T-cell (primary cell): ENCODE measurements around the gene KCTD4. TPM values are rescaled to one million over a fixed set of nuclear protein-coding genes. Genes with fewer than 3 reads are reported as not detected.

Experiments
- ATAC-seq, 4 experiments: fragments of 200-7000 bp in 3 of 4; fragments of 150-1000 bp in 1 of 4; cut with Tn5 transposase; replicated peaks in 1 of 4; 1 replicate in 3 of 4; 2 replicates in 1 of 4; pipeline ENCODE4 v1.10.0; 2021; ENCODE audit warnings: moderate library complexity in 3 of 4, mild to moderate bottlenecking in 2 of 4, moderate number of reproducible peaks in 1 of 4
- CTCF ChIA-PET, 2 donors: fragments of 300-600 bp; sonication (Branson Sonifier 250); formaldehyde crosslinking; loops; one replicate each; lab custom pipeline; 2022; ENCODE audit warnings: antibody characterized with exemption in 2 of 2; lab: Charles Lee
- POLR2A ChIA-PET, 2 donors: fragments of 300-600 bp; sonication (Branson Sonifier 250); formaldehyde crosslinking; loops; one replicate each; lab custom pipeline; 2022; ENCODE audit warnings: antibody characterized with exemption in 2 of 2; lab: Charles Lee
- DNase-seq, 35 experiments: peaks; one replicate each; pipeline versions ENCODE4 v3.0.0 to v3.0.0-alpha.2; 2013 to 2023
- H3K27ac ChIP-seq: one replicate; pipeline ENCODE4 v1.5.1; 2013; ENCODE audit warnings: low read length
- H3K27me3 ChIP-seq, 2 experiments: replicated peaks in 1 of 2; 1 replicate in 1 of 2; 2 replicates in 1 of 2; pipeline versions ENCODE4 v1.6.1 to v1.7.0; 2013; ENCODE audit warnings: low read length in 1 of 2, mixed read lengths in 1 of 2; ENCODE audit not compliant: control insufficient read depth in 2 of 2, insufficient read depth in 2 of 2; ENCODE audit errors: extremely low read depth in 1 of 2
- H3K36me3 ChIP-seq, 2 donors: 1 replicate in 1 of 2; 2 replicates in 1 of 2; pipeline versions ENCODE4 v1.6.1 to v1.7.0; 2013; ENCODE audit warnings: low read length in 1 of 2; ENCODE audit not compliant: control insufficient read depth in 2 of 2, insufficient read depth in 1 of 2; ENCODE audit errors: extremely low read depth in 1 of 2
- H3K4me1 ChIP-seq, 2 experiments: 1 replicate in 1 of 2; 2 replicates in 1 of 2; pipeline versions ENCODE4 v1.6.1 to v1.7.0; 2013; ENCODE audit warnings: low read length in 2 of 2, mixed read lengths in 1 of 2; ENCODE audit not compliant: insufficient read depth in 2 of 2, control insufficient read depth in 1 of 2; ENCODE audit errors: extremely low read depth in 1 of 2
- H3K4me3 ChIP-seq, 2 donors: 1 replicate in 1 of 2; 2 replicates in 1 of 2; pipeline versions ENCODE4 v1.5.1 to v1.7.0; 2013; ENCODE audit warnings: mild to moderate bottlenecking in 2 of 2, low read length in 1 of 2, moderate library complexity in 1 of 2; ENCODE audit not compliant: control insufficient read depth in 1 of 2; ENCODE audit errors: extremely low read depth in 1 of 2
- H3K9me3 ChIP-seq: 2 replicates; pipeline ENCODE4 v1.7.0; 2013
- H3K27ac Mint-ChIP-seq, 2 donors: one replicate each; pipeline ENCODE4 v1.8.0; 2020 to 2021; ENCODE audit warnings: mild to moderate bottlenecking in 2 of 2, mixed read lengths in 2 of 2
- H3K27me3 Mint-ChIP-seq, 2 donors: one replicate each; pipeline ENCODE4 v1.8.0; 2021 to 2022; ENCODE audit warnings: mixed read lengths in 2 of 2
- H3K36me3 Mint-ChIP-seq: one replicate; pipeline ENCODE4 v1.8.0; 2021; ENCODE audit warnings: mixed read lengths
- H3K4me1 Mint-ChIP-seq, 3 donors: one replicate each; pipeline ENCODE4 v1.8.0; 2020 to 2022; ENCODE audit warnings: mixed read lengths in 3 of 3, mild to moderate bottlenecking in 1 of 3
- H3K4me3 Mint-ChIP-seq, 3 donors: one replicate each; pipeline ENCODE4 v1.8.0; 2020 to 2022; ENCODE audit warnings: mild to moderate bottlenecking in 3 of 3, mixed read lengths in 3 of 3, moderate library complexity in 3 of 3
- H3K9me3 Mint-ChIP-seq, 3 donors: one replicate each; pipeline ENCODE4 v1.8.0; 2020 to 2022; ENCODE audit warnings: mixed read lengths in 3 of 3
- WGBS: methylation state at CpG from one replicate; pipeline ENCODE4 v1.1.5; 2013; ENCODE audit warnings: missing lambda C conversion rate; ENCODE audit not compliant: insufficient coverage; 5-methylcytosine and 5-hydroxymethylcytosine counted together
- total RNA-seq, 35 experiments: library from RNA in 6 of 35; stranded (reverse) in 6 of 35; fragments of 120-200 nt in 1 of 35; gene quantifications; one replicate each; pipeline versions ENCODE4 v1.2.1 to v1.2.4 and lab custom pipeline; 2013 to 2026

The KCTD4 gene
- total RNA-seq, 5 donors from 2014 or later (not counting 1 experiment from before 2014, with no cell fraction given), result not detected

DNA sequence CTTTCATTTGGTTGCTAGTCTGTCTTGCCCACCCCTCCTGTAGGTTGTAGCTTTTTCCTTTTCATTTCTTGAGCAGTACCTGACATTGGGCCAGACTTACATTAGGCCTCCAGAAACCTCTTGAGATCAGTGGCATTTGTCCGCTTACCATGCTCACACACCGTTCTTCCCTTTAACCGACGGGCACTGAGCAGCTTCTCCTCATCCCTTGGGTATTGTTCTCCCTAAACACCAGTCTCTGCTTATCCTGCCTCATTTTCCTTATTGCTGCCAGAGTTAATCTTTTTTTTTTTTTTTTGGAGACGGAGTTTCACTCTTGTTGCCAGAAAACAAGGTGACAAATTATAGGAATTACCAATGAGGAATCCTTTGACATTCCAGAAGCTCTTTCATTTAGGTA is 27.2 kb upstream of the KCTD4 start:
- H3K9me3 ChIP-seq, result no peaks in the 10 kb centered on the region
- peaks cover 0 to 15% (median 3%) of the 10 kb centered on the region in 3 donors for H3K4me1 Mint-ChIP-seq
- H3K27me3 Mint-ChIP-seq, result no peaks in the 10 kb centered on the region
- ChIA-PET CTCF (no interaction called here), POLR2A (no interaction called here)
- 100% methylated on average over 4 of the region's 5 CpGs for WGBS
- ATAC-seq, result no peak
- no peaks in the 10 kb centered on the region for H3K36me3 ChIP-seq
- H3K27ac ChIP-seq, result no peak overlapping the region
- no peaks in the 10 kb centered on the region for H3K9me3 Mint-ChIP-seq
- H3K4me3 Mint-ChIP-seq, result no peak overlapping the region
- no peaks in the 10 kb centered on the region for H3K27me3 ChIP-seq
- no peak overlapping the region for H3K4me3 ChIP-seq
- no peak for DNase-seq
- H3K27ac Mint-ChIP-seq, result no peak overlapping the region
- peaks cover 23% of the 10 kb centered on the region for H3K36me3 Mint-ChIP-seq
- no peaks in the 10 kb centered on the region for H3K4me1 ChIP-seq

DNA sequence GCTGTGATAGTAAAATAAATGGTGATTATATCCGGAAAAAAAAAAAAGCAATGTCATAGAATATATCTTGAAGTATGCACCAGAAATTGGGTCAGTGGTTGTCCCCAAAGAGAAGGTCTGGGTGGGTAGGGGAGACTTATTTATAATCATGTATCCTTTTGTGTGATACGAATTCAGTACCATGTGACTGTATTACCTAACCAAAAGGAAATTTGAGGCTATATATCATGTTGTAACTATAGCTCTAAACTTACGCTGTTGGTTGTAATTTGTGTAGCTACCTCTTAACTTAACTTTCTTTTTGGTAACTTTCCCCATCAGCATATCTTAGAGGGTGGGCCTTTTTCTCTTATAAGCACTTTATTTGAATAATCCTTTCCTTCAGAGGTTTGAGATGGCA is 25.2 kb upstream of the KCTD4 start:
- DNase-seq (no peak), ATAC-seq (no peak)
- 83% methylated on average over 1 of the region's 3 CpGs for WGBS
- Mint-ChIP-seq H3K36me3 (peaks cover 31% of the 10 kb centered on the region), H3K4me3 (no peak overlapping the region), H3K27ac (no peak overlapping the region), H3K9me3 (no peaks in the 10 kb centered on the region), H3K4me1 (peaks cover 7 to 10% (median 8%) of the 10 kb centered on the region in 3 donors), H3K27me3 (no peaks in the 10 kb centered on the region)
- Histone ChIP-seq H3K36me3 (no peaks in the 10 kb centered on the region), H3K27me3 (no peaks in the 10 kb centered on the region), H3K27ac (no peak overlapping the region), H3K4me3 (no peak overlapping the region), H3K9me3 (no peaks in the 10 kb centered on the region), H3K4me1 (no peaks in the 10 kb centered on the region)
- ChIA-PET POLR2A (no interaction called here), CTCF (interaction anchor here (0.6 to 1.0 kb wide), 3 partner anchors 11 to 1331 kb away, joined by 3 to 4 read pairs (median 4); no protein-coding TSS in a partner anchor)

GRCh38 chr13:45225370-45225769 is 24.5 kb upstream of the KCTD4 start:
- Mint-ChIP-seq H3K36me3 (peaks cover 33% of the 10 kb centered on the region), H3K4me1 (peaks cover 7 to 8% (median 8%) of the 10 kb centered on the region in 3 donors), H3K4me3 (no peak overlapping the region), H3K9me3 (no peaks in the 10 kb centered on the region), H3K27me3 (no peaks in the 10 kb centered on the region), H3K27ac (no peak overlapping the region)
- DNase-seq (no peak), ATAC-seq (no peak)
- no peak overlapping the region for H3K27ac ChIP-seq
- H3K27me3 ChIP-seq, result no peaks in the 10 kb centered on the region
- H3K9me3 ChIP-seq, result no peaks in the 10 kb centered on the region
- ChIA-PET CTCF (interaction anchor here (0.6 to 0.7 kb wide), 3 partner anchors 11 to 1330 kb away, joined by 3 to 5 read pairs (median 4); no protein-coding TSS in a partner anchor), POLR2A (no interaction called here)
- WGBS, result 100% methylated on average over 1 of the region's 4 CpGs
- H3K4me3 ChIP-seq, result no peak overlapping the region
- no peaks in the 10 kb centered on the region for H3K4me1 ChIP-seq
- H3K36me3 ChIP-seq, result no peaks in the 10 kb centered on the region

DNA sequence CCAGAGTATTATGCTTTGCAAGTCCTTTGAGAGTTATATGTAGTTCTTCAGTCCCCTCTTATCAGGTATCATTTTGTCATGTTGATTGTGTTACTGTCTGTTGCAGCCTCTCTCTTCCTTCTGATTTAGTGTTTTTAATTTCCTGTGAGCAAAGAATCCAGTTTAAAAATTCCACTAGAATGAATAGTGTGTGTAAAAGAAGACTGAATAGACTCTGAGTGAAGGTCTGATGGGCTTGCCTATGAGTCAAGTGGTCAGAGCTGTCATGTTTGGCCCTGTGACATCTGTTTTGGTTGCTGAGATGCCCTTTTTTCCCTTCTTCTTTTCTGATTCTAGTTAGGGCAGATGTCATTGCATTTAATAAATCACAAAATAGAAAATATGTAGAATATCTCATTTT is 23.3 kb upstream of the KCTD4 start:
- Histone ChIP-seq H3K36me3 (no peaks in the 10 kb centered on the region), H3K9me3 (no peaks in the 10 kb centered on the region), H3K27me3 (no peaks in the 10 kb centered on the region), H3K27ac (no peak overlapping the region), H3K4me1 (no peaks in the 10 kb centered on the region), H3K4me3 (no peak overlapping the region)
- Mint-ChIP-seq H3K27ac (no peak overlapping the region), H3K4me3 (no peak overlapping the region), H3K27me3 (no peaks in the 10 kb centered on the region), H3K4me1 (peaks cover 8 to 10% (median 10%) of the 10 kb centered on the region in 3 donors), H3K9me3 (no peaks in the 10 kb centered on the region), H3K36me3 (peaks cover 26% of the 10 kb centered on the region)
- ChIA-PET POLR2A (no interaction called here), CTCF (no interaction called here)
- DNase-seq (no peak), ATAC-seq (no peak)

DNA sequence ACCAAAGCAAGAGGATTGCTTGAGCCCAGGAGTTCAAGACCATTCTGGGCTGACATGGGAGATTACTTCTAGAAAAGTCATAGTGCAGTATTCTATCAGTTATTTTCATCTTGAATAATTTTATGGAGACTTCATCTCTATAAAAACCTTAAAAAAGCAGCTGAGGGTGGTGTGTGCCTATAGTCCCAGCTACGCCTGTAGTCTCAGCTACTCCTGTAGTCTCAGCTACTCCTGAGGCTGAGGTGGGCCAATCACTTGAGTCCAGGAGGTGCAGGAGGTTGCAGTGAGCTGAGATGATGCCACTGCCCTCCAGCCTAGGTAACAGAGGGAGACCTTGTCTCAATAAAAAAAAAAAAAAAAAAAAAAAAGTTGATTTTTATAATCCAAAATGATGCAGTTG is 22.1 kb upstream of the KCTD4 start:
- CTCF ChIA-PET, result interaction anchor here in 1 of 2 donors (0.5 kb wide), 1 partner anchor 150 kb away, joined by 3 read pairs; no protein-coding TSS in a partner anchor
- no CpG with 5 or more reads among the region's 1 CpG for WGBS

GRCh38 chr13:45222516-45222915 is 21.7 kb upstream of the KCTD4 start:
- H3K27me3 Mint-ChIP-seq, result no peaks in the 10 kb centered on the region
- Histone ChIP-seq H3K4me3 (no peak overlapping the region), H3K9me3 (no peaks in the 10 kb centered on the region), H3K36me3 (no peaks in the 10 kb centered on the region), H3K4me1 (no peaks in the 10 kb centered on the region), H3K27ac (no peak overlapping the region), H3K27me3 (no peaks in the 10 kb centered on the region)
- H3K36me3 Mint-ChIP-seq, result peaks cover 15% of the 10 kb centered on the region
- ChIA-PET POLR2A (no interaction called here), CTCF (no interaction called here)
- WGBS, result 86% methylated on average over 1 of the region's 3 CpGs
- peaks cover 12 to 21% (median 13%) of the 10 kb centered on the region in 3 donors for H3K4me1 Mint-ChIP-seq
- no peaks in the 10 kb centered on the region for H3K9me3 Mint-ChIP-seq
- DNase-seq, result no peak
- H3K27ac Mint-ChIP-seq, result no peak overlapping the region
- H3K4me3 Mint-ChIP-seq, result no peak overlapping the region
- ATAC-seq, result no peak

More for the DNA sequence above, 22.1 kb upstream of the KCTD4 start:
- Mint-ChIP-seq H3K27ac (no peak overlapping the region), H3K4me3 (no peak overlapping the region), H3K9me3 (no peaks in the 10 kb centered on the region), H3K27me3 (no peaks in the 10 kb centered on the region), H3K36me3 (peaks cover 19% of the 10 kb centered on the region), H3K4me1 (peaks cover 12 to 17% (median 12%) of the 10 kb centered on the region in 3 donors)
- POLR2A ChIA-PET, result no interaction called here
- H3K4me3 ChIP-seq, result no peak overlapping the region
- H3K36me3 ChIP-seq, result no peaks in the 10 kb centered on the region
- no peak for DNase-seq
- H3K9me3 ChIP-seq, result no peaks in the 10 kb centered on the region
- no peaks in the 10 kb centered on the region for H3K4me1 ChIP-seq
- no peaks in the 10 kb centered on the region for H3K27me3 ChIP-seq
- no peak overlapping the region for H3K27ac ChIP-seq
- ATAC-seq, result no peak

DNA sequence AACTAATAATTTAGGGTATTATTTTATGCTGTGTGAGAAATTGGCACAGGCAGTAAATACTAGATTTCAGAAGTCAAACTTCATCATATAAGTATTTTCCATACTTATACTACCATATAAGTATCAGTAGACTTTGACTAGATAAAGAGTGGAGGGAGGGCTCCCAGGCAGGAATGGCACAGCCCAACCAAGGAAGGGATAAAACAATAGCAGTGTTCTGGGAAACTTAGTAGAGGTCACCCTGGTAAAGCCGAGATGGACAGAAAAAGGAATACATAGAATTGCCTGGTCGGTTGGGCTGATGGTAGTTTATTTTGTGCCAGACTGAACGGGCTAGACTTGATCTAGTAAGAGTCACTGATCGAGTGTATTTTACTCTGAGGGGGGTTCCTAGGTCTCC is 19.6 kb upstream of the KCTD4 start:
- H3K9me3 ChIP-seq, result no peaks in the 10 kb centered on the region
- peaks cover 0 to 5% of the 10 kb centered on the region in 2 donors for H3K36me3 ChIP-seq
- no peak for DNase-seq
- ChIA-PET CTCF (no interaction called here), POLR2A (no interaction called here)
- no peaks in the 10 kb centered on the region for H3K4me1 ChIP-seq
- ATAC-seq, result no peak
- H3K4me3 Mint-ChIP-seq, result no peak overlapping the region
- no peaks in the 10 kb centered on the region for H3K27me3 ChIP-seq
- H3K9me3 Mint-ChIP-seq, result no peaks in the 10 kb centered on the region
- H3K27ac Mint-ChIP-seq, result no peak overlapping the region
- no peak overlapping the region for H3K27ac ChIP-seq
- H3K4me1 Mint-ChIP-seq, result peaks cover 12 to 25% (median 16%) of the 10 kb centered on the region in 3 donors
- no peaks in the 10 kb centered on the region for H3K27me3 Mint-ChIP-seq
- H3K4me3 ChIP-seq, result no peak overlapping the region
- WGBS, result 100% methylated on average over 1 of the region's 4 CpGs
- peaks cover 25% of the 10 kb centered on the region for H3K36me3 Mint-ChIP-seq
